IMR-90 (cell line): ENCODE measurements around the gene HDAC8. TPM values are rescaled to one million over a fixed set of nuclear protein-coding genes. Genes with fewer than 3 reads are reported as not detected.

ENCODE experiments used
- ATAC-seq: fragments of 200-7000 bp; cut with Tn5 transposase; 2 replicates; pipeline ENCODE4 v1.9.1; 2020; ENCODE audit warnings: low read depth, mild to moderate bottlenecking, moderate library complexity
- BruUV-seq: library from RNA; stranded (reverse); fragments of 400-500 nt; replicated peaks from 2 replicates; lab custom pipeline; 2021; lab: Mats Ljungman, UMichigan
- CTCF ChIA-PET: fragments of 300-600 bp; formaldehyde crosslinking; extraction: SDS; loops from one replicate; lab custom pipeline; 2021; ENCODE audit warnings: antibody characterized with exemption; lab: Yijun Ruan, JAX
- POLR2A ChIA-PET: fragments of 300-600 bp; sonication (Branson Sonifier 250); formaldehyde crosslinking; loops from one replicate; lab custom pipeline; 2022; ENCODE audit warnings: antibody characterized with exemption; ENCODE audit not compliant: unreplicated experiment; lab: Charles Lee
- DNase-seq: peaks from one replicate; pipeline ENCODE4 v3.0.0; 2013
- H2AFZ ChIP-seq: replicated peaks from 2 replicates; pipeline ENCODE3; 2013; ENCODE audit warnings: low read length, mild to moderate bottlenecking; ENCODE audit not compliant: poor library complexity
- H2AK5ac ChIP-seq: 2 replicates; pipeline ENCODE4 v1.6.1; 2013; ENCODE audit warnings: low read depth, low read length, inconsistent platforms
- H2AK9ac ChIP-seq: replicated peaks from 2 replicates; pipeline ENCODE3; 2013; ENCODE audit warnings: mild to moderate bottlenecking, low read depth, low read length, moderate library complexity; ENCODE audit not compliant: poor library complexity
- H2BK120ac ChIP-seq: 2 replicates; pipeline ENCODE4 v1.6.1; 2013; ENCODE audit warnings: low read depth, low read length, inconsistent platforms
- H2BK15ac ChIP-seq: 3 replicates; pipeline ENCODE4 v1.6.1; 2013; ENCODE audit warnings: low read depth, low read length, inconsistent platforms
- H2BK20ac ChIP-seq: 2 replicates; pipeline ENCODE4 v1.6.1; 2013; ENCODE audit warnings: low read depth, mild to moderate bottlenecking, inconsistent platforms, low read length, moderate library complexity
- H2BK5ac ChIP-seq: 2 replicates; pipeline ENCODE4 v1.6.1; 2013; ENCODE audit warnings: mild to moderate bottlenecking, low read depth, low read length, inconsistent platforms; ENCODE audit not compliant: poor library complexity, severe bottlenecking
- H3K14ac ChIP-seq: replicated peaks from 2 replicates; pipeline ENCODE4 v1.6.1; 2013; ENCODE audit warnings: low read depth, low read length, inconsistent platforms
- H3K18ac ChIP-seq: 2 replicates; pipeline ENCODE4 v1.6.1; 2013; ENCODE audit warnings: low read depth, low read length, control low read depth
- H3K23ac ChIP-seq: 2 replicates; pipeline ENCODE4 v1.6.1; 2013; ENCODE audit warnings: low read depth, low read length, inconsistent platforms
- H3K27ac ChIP-seq: 2 replicates; pipeline ENCODE4 v1.5.1; 2013; ENCODE audit warnings: mild to moderate bottlenecking, control low read depth, low read length; ENCODE audit not compliant: insufficient read depth
- H3K27me3 ChIP-seq: 2 replicates; pipeline ENCODE4 v1.6.1; 2013; ENCODE audit warnings: low read length; ENCODE audit not compliant: control insufficient read depth, insufficient read depth
- H3K36me3 ChIP-seq: 2 replicates; pipeline ENCODE4 v1.6.1; 2013; ENCODE audit warnings: low read length, mixed read lengths; ENCODE audit not compliant: control insufficient read depth, insufficient read depth
- H3K4ac ChIP-seq: 2 replicates; pipeline ENCODE4 v1.6.1; 2013; ENCODE audit warnings: low read depth, low read length, inconsistent platforms
- H3K4me1 ChIP-seq: 2 replicates; pipeline ENCODE4 v1.6.1; 2013; ENCODE audit warnings: low read length, mixed read lengths; ENCODE audit not compliant: control insufficient read depth, insufficient read depth
- H3K4me2 ChIP-seq: 2 replicates; pipeline ENCODE4 v1.6.1; 2013; ENCODE audit warnings: low read depth, mild to moderate bottlenecking, control low read depth, low read length, moderate library complexity
- H3K4me3 ChIP-seq: 2 replicates; pipeline ENCODE4 v1.5.1; 2013; ENCODE audit warnings: low read depth, mild to moderate bottlenecking, control low read depth, low read length, moderate library complexity; ENCODE audit not compliant: insufficient read depth
- H3K56ac ChIP-seq: 2 replicates; pipeline ENCODE4 v1.6.1; 2013; ENCODE audit warnings: low read length, inconsistent platforms; ENCODE audit not compliant: insufficient read depth; ENCODE audit errors: extremely low read depth
- H3K79me1 ChIP-seq, 2 experiments: 2 replicates each; pipeline ENCODE4 v1.6.1; 2013; ENCODE audit warnings: low read length in 2 of 2, inconsistent platforms in 1 of 2, low read depth in 1 of 2
- H3K9ac ChIP-seq: 2 replicates; pipeline ENCODE4 v1.6.1; 2013; ENCODE audit warnings: low read depth, low read length, control low read depth
- H3K9me1 ChIP-seq: 2 replicates; pipeline ENCODE4 v1.6.1; 2013; ENCODE audit warnings: low read length, inconsistent platforms; ENCODE audit not compliant: insufficient read depth
- H3K9me3 ChIP-seq: 2 replicates; pipeline ENCODE4 v1.6.1; 2013; ENCODE audit warnings: low read length; ENCODE audit not compliant: control insufficient read depth, insufficient read depth
- H4K20me1 ChIP-seq: 2 replicates; pipeline ENCODE4 v1.6.1; 2013; ENCODE audit warnings: low read length, inconsistent platforms; ENCODE audit not compliant: insufficient read depth
- H4K5ac ChIP-seq: 2 replicates; pipeline ENCODE4 v1.6.1; 2013; ENCODE audit warnings: mild to moderate bottlenecking, low read depth, low read length, control low read depth
- H4K8ac ChIP-seq, 2 experiments: 2 replicates each; pipeline ENCODE4 v1.6.1; 2013; ENCODE audit warnings: low read depth in 2 of 2, low read length in 2 of 2, control low read depth in 1 of 2, inconsistent platforms in 1 of 2
- H4K91ac ChIP-seq: 2 replicates; pipeline ENCODE4 v1.6.1; 2013; ENCODE audit warnings: low read depth, low read length, inconsistent platforms; ENCODE audit not compliant: insufficient read depth
- CEBPB ChIP-seq: IDR thresholded peaks from 2 replicates; pipeline ENCODE4 v1.6.1; 2012; ENCODE audit warnings: low read depth, low read length, improper control_type of control experiment
- WGBS, 2 experiments: methylation state at CpG; one replicate each; pipeline versions ENCODE4 v1.1.5 to v1.1.7; 2013; ENCODE audit warnings: missing lambda C conversion rate in 2 of 2; ENCODE audit not compliant: insufficient read length in 1 of 2; ENCODE audit errors: extremely low coverage in 2 of 2; 5-methylcytosine and 5-hydroxymethylcytosine counted together
- dilution Hi-C: fragments of 300-500 bp; cut with HindIII; formaldehyde crosslinking; loops from one replicate; pipeline ENCODE4 v1.14.3; 2018; ENCODE audit warnings: low sequenced_read_pairs; ENCODE audit not compliant: unreplicated experiment
- in situ Hi-C: fragments of 300-500 bp; cut with MboI; formaldehyde crosslinking; loops from 3 replicates; pipeline ENCODE4 v1.14.3; 2019; ENCODE audit warnings: low sequenced_read_pairs, inconsistent platforms, mixed read lengths
- intact Hi-C: fragments of 100-400 bp; cut with micrococcal nuclease; formaldehyde crosslinking; loops from 2 replicates; pipeline ENCODE4 v1.10.0; 2022
- polyA plus RNA-seq, 3 experiments: library from polyadenylated mRNA; depleted of rRNA; stranded (reverse); fragments of >200 nt; gene quantifications; 2 replicates each; pipeline ENCODE4 v1.2.3, GENCODE V29; 2012; ENCODE audit warnings: low replicate concordance in 1 of 3
- total RNA-seq: library from RNA; depleted of rRNA; stranded (reverse); fragments of >200 nt; gene quantifications from 2 replicates; pipeline ENCODE4 v1.2.3, GENCODE V29; 2012

The HDAC8 gene
- total and polyA plus RNA-seq, 2 of the 4 experiments (the other 2 are of a cell fraction), result 16.1 to 28.5 TPM

DNA sequence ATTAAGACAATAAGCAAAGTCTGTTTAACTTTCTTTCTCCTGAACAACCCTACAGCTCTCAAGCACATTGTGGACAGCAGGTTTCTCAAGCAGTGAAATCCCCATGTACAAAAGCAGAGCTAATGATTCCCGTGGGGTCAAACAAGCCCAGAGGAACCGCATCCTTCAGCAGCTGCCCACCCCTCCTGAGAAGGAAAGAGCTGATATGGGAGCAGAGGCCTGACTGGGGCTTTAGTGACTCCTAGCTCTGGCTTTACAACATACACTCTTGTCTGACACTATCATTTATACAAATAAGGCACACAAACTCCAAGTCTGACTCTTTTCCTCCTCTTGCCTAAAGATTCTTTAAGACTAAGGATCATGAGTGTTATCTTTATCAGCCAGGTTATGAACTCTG, 32.8 kb downstream of the HDAC8 start:
- POLR2A ChIA-PET, result no interaction called here
- no peak overlapping the region for H4K5ac ChIP-seq
- in situ Hi-C loops, result loop anchor here (5.0 to 25.0 kb wide), 2 partner anchors 293 to 528 kb away; no protein-coding TSS in a partner anchor

More for the DNA sequence above, 32.8 kb downstream of the HDAC8 start:
- Histone ChIP-seq H4K20me1 (no peaks in the 10 kb centered on the region), H2AFZ (no peak overlapping the region), H2AK9ac (no peak overlapping the region), H3K18ac (no peak overlapping the region), H2AK5ac (no peak overlapping the region), H3K9me3 (no peaks in the 10 kb centered on the region), H3K4me2 (no peak overlapping the region), H3K14ac (no peak overlapping the region), H3K23ac (no peak overlapping the region), H4K91ac (no peak overlapping the region), H3K4ac (no peak overlapping the region), H3K27me3 (peaks cover 7% of the 10 kb centered on the region; the same call in 1 of the 2 replicates), H3K9me1 (no peaks in the 10 kb centered on the region; the same call in 1 of the 2 replicates), H2BK20ac (no peak overlapping the region), H3K9ac (no peak overlapping the region), H3K36me3 (peaks cover 2% of the 10 kb centered on the region; the same call in 1 of the 2 replicates), H3K56ac (no peak overlapping the region), H3K79me1 (no peaks in the 10 kb centered on the region), H2BK5ac (no peak overlapping the region), H4K8ac (no peak overlapping the region), H2BK15ac (no peak overlapping the region), H2BK120ac (no peak overlapping the region), H3K4me1 (no peaks in the 10 kb centered on the region), H3K27ac (no peak overlapping the region), H3K4me3 (no peak overlapping the region)
- WGBS, 2 experiments, result no CpG with 5 or more reads among the region's 2 CpGs
- ATAC-seq, result peak; percentile 35; the same call in 1 of the 2 replicates
- TF ChIP-seq CEBPB, result no peak
- DNase-seq, result no peak
- CTCF ChIA-PET, result no interaction called here
- dilution Hi-C loops, result no loop called here
- intact Hi-C loops, result loop anchor here (1.0 to 10.0 kb wide), 3 partner anchors 233 to 525 kb away; partner anchors contain the start of gene CITED1
- no TSS peak for BruUV-seq
